ENCODE measurements around the gene WBP1L.

The WBP1L gene

GRCh38 chr10:102801978-102802377 lies 58.2 kb downstream of the WBP1L start:
- DNase-seq (ENCODE audit: low read depth) = no peak
- H3K4me3 ChIP-seq (ENCODE audit: low read length) = no peak overlapping the region
- no peak for TF ChIP-seq CTCF (conservative IDR thresholded peaks at IDR 0.05; ENCODE audit: low read length)

DNA sequence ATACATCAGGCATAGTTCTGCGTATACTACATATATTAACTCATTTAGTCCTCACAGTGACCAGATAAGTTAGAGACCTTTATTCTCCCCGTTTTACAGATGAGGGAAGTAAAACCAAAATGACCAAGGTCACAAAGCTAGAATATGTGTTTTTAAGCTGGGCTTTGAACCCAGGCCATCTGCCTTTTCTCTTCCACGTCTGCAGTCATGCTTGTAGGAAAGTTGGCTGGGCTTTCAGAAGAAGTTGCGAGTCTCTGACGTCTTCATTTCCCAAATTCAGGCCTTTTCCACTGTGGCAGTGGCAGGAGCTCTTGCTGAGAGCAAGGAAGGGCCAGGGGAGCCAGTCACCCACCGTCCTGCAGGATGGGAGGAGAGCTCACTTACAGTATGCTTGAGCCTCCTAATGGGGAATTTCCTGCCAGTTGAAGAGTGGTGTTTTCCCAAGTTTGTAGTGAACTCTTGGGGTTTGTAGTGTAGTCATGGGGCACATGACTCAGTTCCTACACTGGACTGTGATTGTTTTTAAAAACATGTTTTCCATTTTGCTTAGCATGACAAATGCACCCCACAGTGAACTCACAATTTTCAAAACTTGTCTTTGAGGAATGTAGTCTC lies 59.3 kb downstream of the WBP1L start:
- no peak for TF ChIP-seq CTCF (conservative IDR thresholded peaks at IDR 0.05; ENCODE audit: low read length)
- DNase-seq (ENCODE audit: low read depth) = peak; percentile 90
- no peak overlapping the region for H3K4me3 ChIP-seq (ENCODE audit: low read length)

- no peak overlapping the region for H3K4me3 ChIP-seq (ENCODE audit: low read length)
- no peak for DNase-seq (ENCODE audit: low read depth)
- no peak for TF ChIP-seq CTCF (conservative IDR thresholded peaks at IDR 0.05; ENCODE audit: low read length)
These were observed 60.8 kb downstream of the WBP1L start for GRCh38 chr10:102804382-102805055.

DNA sequence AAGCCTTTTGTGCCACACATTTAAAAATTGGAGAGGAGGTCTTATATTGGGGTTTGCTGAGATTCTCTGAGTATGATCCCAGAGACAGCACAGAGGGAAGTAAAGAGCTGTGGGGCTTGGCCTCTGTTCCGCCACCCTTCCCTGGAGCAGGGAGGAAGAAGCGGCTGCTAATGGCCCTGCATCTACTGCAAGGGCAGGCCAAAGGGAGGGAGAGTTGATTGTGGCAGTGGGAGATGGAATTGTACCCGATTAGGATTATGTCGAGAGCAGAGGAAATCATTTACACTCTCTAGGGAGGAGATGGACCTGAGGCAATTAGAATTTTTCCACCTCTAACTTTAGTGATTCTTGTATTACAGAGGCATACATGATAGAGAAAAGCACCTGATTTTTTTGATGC lies 64.6 kb downstream of the WBP1L start:
- no peak for TF ChIP-seq CTCF (conservative IDR thresholded peaks at IDR 0.05; ENCODE audit: low read length)
- no peak overlapping the region for H3K4me3 ChIP-seq (ENCODE audit: low read length)
- no peak for DNase-seq (ENCODE audit: low read depth)

- DNase-seq (ENCODE audit: low read depth) = no peak
- no peak for TF ChIP-seq CTCF (conservative IDR thresholded peaks at IDR 0.05; ENCODE audit: low read length)
These were observed 67.6 kb downstream of the WBP1L start for GRCh38 chr10:102811346-102811745.

GRCh38 chr10:102812231-102812876 lies 68.6 kb downstream of the WBP1L start:
- no peak overlapping the region for H3K4me3 ChIP-seq (ENCODE audit: low read length)
- DNase-seq (ENCODE audit: low read depth) = peak; percentile 45
- no peak for TF ChIP-seq CTCF (conservative IDR thresholded peaks at IDR 0.05; ENCODE audit: low read length)

More at GRCh38 chr10:102811346-102811745, 67.6 kb downstream of the WBP1L start:
- H3K4me3 ChIP-seq (ENCODE audit: low read length) = no peak overlapping the region
